ENCODE results near the gene SRCAP. TPM values are rescaled to one million over a fixed set of nuclear protein-coding genes. Genes with fewer than 3 reads are reported as not detected.
"Not testable (repeated sequence)": the region's sequence is repeated elsewhere in the genome, so short reads cannot be mapped to it uniquely, and the experiment has no call there.

SRCAP gene
- total RNA-seq, 1 experiment from 2014 or later, result 46.2 TPM

- no peak for DNase-seq (ENCODE audit: low spot score)
Observed at GRCh38 chr16:30663820-30664219, 35.2 kb upstream of the SRCAP start.

- no peak for DNase-seq (ENCODE audit: low spot score)
Observed at GRCh38 chr16:30664616-30665109, 34.3 kb upstream of the SRCAP start.

DNA sequence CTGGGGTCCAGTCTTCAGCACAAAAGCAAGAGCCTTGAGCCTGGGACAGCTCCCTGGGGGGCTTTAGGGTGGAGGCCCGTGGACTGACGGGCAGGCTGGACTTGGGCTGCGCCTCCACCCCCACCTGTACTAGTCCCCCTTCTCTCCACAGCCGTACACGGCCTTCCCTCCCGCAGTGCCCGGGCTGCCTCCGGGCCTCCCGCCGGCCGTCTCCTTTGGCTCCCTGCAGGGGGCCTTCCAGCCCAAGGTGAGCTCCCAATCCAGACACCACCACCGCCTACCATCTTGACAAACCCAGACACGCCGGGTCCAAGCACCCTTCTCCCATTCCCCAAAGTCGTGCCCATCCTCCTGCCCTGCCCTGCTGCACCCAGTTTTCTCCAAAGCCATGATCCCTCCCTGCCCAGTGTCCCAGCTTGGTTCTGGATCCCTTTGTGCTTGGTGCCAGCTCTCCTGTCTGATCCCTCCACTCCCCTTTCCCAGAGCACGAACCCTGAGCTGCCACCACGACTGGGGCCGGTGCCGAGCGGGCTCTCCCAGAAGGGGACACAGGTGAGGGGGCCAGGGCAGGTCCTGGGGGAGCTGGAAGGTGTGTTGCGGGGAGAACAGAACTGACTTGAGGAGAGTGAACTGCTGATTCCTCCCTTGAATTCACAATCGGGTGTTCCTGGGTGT lies 33.7 kb upstream of the SRCAP start:
- DNase-seq (ENCODE audit: low spot score), result no peak

GRCh38 chr16:30665830-30666190 lies 33.2 kb upstream of the SRCAP start:
- DNase-seq (ENCODE audit: low spot score), result no peak

DNA sequence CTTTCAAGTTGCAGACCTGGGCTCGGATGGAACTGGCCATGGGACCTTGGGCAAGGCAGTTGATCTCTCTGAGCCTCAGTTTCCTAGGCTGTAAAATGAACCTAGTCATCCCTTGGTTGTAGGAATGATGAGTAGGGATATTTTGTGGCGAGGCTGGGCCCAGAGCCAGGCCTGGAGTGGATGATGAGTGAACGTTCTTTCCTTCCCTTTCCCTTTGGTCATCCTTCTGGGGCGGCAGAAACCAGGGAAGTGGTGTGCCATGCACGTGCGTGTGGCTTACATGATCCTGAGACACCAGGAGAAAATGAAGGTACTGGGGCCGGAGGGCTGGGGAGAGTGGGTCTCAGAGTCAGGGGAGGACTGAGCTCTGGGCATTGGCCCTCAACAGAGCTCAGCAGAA lies 32.3 kb upstream of the SRCAP start:
- DNase-seq (ENCODE audit: low spot score), result no peak

DNA sequence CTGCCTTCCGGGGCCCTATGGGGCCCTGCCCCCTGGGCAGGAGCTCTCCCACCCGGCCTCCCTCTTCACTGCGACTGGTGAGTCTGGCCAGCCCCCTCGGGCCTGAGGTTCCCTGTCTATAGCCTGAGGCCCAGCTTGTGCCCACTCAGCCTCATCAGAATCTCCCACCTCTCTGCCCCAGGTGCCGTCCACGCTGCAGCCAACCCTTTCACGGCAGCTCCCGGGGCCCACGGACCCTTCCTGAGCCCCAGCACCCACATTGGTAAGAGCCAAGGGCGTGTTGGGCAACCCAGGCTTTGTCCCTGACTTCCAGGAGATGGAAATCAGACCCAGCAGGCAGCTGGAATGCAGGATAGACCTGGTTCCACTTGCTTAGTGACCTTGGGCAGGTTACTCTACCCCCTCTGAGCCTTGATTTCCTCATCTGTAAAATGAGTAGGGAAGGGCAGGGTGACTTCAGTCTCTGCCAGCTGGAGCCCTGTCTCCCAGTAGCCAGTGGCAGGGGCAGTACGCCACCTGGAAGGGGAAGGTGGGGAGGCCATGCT lies 31.5 kb upstream of the SRCAP start:
- no peak for DNase-seq (ENCODE audit: low spot score)

DNA sequence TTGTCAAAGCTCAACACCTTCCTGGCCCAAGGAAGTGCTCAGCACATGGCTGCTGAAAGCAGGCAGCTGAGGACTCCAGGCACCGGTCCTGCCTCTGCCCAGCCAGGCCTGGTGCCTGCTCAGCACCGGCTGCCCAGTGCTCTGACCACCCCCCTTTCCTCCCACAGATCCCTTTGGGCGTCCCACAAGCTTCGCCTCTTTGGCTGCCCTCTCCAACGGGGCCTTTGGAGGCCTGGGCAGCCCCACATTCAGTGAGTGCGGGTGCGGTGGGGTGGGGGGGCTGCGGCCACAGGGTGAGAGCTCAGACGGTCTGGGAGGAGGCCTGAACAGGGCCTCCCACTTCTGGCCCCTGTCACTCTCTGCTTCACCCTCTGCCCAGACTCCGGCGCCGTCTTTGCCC lies 30.6 kb upstream of the SRCAP start:
- no peak for DNase-seq (ENCODE audit: low spot score)

DNA sequence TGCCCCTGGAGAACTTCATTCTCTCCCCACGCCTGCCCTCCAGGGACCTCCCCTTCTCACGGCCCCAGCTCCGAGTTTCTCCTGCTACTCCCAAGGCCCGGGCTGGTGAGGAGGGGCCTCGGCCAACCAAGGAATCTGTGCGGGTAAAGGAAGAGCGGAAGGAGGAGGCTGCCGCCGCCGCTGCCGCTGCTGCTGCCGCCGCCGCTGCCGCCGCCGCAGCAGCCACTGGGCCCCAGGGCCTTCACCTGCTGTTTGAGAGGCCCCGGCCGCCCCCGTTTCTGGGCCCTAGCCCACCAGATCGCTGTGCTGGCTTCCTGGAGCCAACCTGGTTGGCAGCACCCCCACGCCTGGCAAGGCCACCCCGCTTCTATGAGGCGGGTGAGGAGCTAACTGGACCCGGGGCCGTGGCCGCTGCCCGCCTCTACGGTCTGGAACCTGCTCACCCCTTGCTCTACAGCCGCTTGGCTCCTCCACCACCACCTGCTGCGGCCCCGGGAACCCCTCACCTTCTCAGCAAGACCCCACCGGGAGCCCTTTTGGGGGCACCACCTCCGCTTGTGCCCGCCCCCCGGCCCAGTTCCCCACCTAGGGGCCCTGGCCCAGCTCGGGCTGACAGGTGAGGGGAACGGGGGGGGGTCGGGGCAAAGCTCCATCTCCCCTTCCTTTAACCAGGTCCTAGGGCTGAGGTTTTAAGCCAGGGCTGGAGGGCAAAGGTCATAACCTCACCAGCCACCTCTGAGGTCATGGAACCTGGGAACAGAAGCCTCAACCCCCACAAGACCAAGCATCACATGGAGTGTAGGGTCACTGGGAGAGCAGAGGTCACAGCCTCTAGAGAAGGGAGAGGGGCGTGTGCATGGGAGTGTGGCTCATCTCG lies 29.7 kb upstream of the SRCAP start:
- no peak for DNase-seq (ENCODE audit: low spot score)

- no peak for DNase-seq (ENCODE audit: low spot score)
Observed at GRCh38 chr16:30669903-30670824, 28.8 kb upstream of the SRCAP start.

DNA sequence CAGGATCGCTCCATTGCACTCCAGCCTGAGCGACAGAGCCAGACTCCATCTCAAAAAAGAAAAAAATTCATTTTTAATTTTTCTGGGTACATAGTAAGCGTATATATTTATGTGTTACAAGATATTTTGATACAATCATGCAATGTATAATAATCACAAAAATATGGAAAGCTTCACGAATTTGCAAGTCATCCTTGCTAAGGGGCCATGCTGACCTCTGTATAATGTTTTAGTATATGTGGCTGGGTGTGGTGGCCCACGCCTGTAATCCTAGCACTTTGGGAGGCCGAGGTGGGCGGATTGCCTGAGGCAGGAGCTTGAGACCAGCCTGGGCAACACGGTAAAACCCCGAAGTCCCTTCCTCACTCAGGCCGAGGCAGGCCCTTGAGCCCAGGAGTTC lies 23.8 kb upstream of the SRCAP start:
- DNase-seq (ENCODE audit: low spot score), result no peak

GRCh38 chr16:30677931-30678585 lies 20.9 kb upstream of the SRCAP start:
- DNase-seq (ENCODE audit: low spot score), result no peak

GRCh38 chr16:30678586-30678970 lies 20.4 kb upstream of the SRCAP start:
- DNase-seq (ENCODE audit: low spot score), result no peak

- no peak for DNase-seq (ENCODE audit: low spot score)
Observed at GRCh38 chr16:30680326-30680725, 18.6 kb upstream of the SRCAP start.

GRCh38 chr16:30688701-30689100 lies 10.3 kb upstream of the SRCAP start:
- no peak for DNase-seq (ENCODE audit: low spot score)

GRCh38 chr16:30691907-30692306 lies 7.1 kb upstream of the SRCAP start:
- DNase-seq (ENCODE audit: low spot score), result no peak

DNA sequence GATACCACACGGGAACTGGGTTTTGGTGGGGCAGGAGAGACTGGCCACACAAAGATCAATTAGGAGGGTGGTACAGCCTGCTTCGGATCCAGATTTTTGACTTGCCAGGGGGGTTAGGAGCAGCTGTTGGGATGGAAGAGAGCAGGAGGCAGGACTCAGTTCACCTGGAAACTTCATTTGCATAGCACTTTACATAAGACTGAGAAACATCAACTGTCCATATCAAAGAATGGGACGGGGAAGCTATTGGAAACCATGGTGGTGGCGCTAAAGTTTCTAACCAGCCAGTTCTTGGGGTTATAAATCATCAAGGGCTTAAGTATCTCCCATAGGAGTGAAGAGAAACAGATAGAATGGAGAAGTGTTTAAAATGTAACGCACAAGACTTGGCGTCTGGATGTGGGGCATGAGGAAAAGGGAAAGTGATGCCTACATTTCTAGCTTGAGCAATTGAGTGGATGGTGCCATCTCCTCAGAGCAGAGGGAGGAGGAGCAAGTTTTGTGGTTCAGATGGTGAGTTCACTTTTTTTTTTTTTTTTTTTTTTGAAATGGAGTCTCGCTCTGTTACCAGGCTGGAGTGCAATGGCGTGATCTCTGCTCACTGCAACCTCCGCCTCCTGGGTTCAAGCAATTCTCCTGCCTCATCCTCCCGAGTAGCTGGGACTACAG lies 6.4 kb upstream of the SRCAP start:
- no peak for DNase-seq (ENCODE audit: low spot score)

- DNase-seq (ENCODE audit: low spot score), result no peak
Observed at GRCh38 chr16:30694926-30695693, 3.9 kb upstream of the SRCAP start.

GRCh38 chr16:30696646-30697045 lies 2.3 kb upstream of the SRCAP start:
- not testable (repeated sequence) for DNase-seq (ENCODE audit: low spot score)

- DNase-seq (ENCODE audit: low spot score), result no peak
Observed at GRCh38 chr16:30697264-30698138, 1.5 kb upstream of the SRCAP start.

All from HT-29 (cell line).